HEK293T (cell line): ENCODE data around the gene FXYD6.
A peak's percentile ranks its signal among the peaks of the same experiment; 100 is the strongest.

ENCODE experiments used
- CTCF ChIA-PET: fragments of 350-600 bp; formaldehyde crosslinking; extraction: SDS; loops from one replicate; lab custom pipeline; 2021; ENCODE audit warnings: antibody characterized with exemption, inconsistent platforms; lab: Yijun Ruan, JAX
- POLR2A ChIA-PET: fragments of 350-600 bp; formaldehyde crosslinking; extraction: SDS; loops from one replicate; lab custom pipeline; 2020; ENCODE audit warnings: antibody characterized with exemption, inconsistent platforms; lab: Yijun Ruan, JAX
- DNase-seq: peaks from one replicate; pipeline ENCODE4 v3.0.0; 2012; ENCODE audit warnings: mixed read lengths; ENCODE audit errors: extremely low spot score
- ARNT ChIP-seq: fragments of 450-650 bp; IDR thresholded peaks from 2 replicates; pipeline ENCODE4 v1.6.1; 2017; ENCODE audit warnings: mild to moderate bottlenecking
- BHLHE40 ChIP-seq: fragments of 450-650 bp; IDR thresholded peaks from 2 replicates; pipeline ENCODE4 v1.6.1; 2016; ENCODE audit warnings: mild to moderate bottlenecking, moderate library complexity, borderline replicate concordance
- CTBP1 ChIP-seq: fragments of 450-650 bp; IDR thresholded peaks from 2 replicates; pipeline ENCODE4 v1.6.1; 2016; ENCODE audit warnings: borderline replicate concordance
- ELF4 ChIP-seq: fragments of 450-650 bp; IDR thresholded peaks from 2 replicates; pipeline ENCODE4 v1.6.1; 2017; ENCODE audit warnings: antibody characterized with exemption
- FOXA1 ChIP-seq: fragments of 450-650 bp; IDR thresholded peaks from 2 replicates; pipeline ENCODE4 v1.6.1; 2016; ENCODE audit warnings: mild to moderate bottlenecking
- FOXK2 ChIP-seq: fragments of 450-650 bp; IDR thresholded peaks from 2 replicates; pipeline ENCODE4 v1.6.1; 2016; ENCODE audit warnings: mild to moderate bottlenecking
- FOXM1 ChIP-seq: fragments of 450-650 bp; IDR thresholded peaks from 2 replicates; pipeline ENCODE4 v1.6.1; 2017; ENCODE audit warnings: mild to moderate bottlenecking, borderline replicate concordance
- HDGF ChIP-seq: fragments of 450-650 bp; IDR thresholded peaks from 2 replicates; pipeline ENCODE4 v1.6.1; 2017; ENCODE audit warnings: antibody characterized with exemption, borderline replicate concordance
- L3MBTL2 ChIP-seq: fragments of 450-650 bp; conservative IDR thresholded peaks from 2 replicates; pipeline ENCODE4 v1.6.1; 2016; ENCODE audit warnings: mild to moderate bottlenecking
- LEF1 ChIP-seq: fragments of 450-650 bp; IDR thresholded peaks from 2 replicates; pipeline ENCODE4 v1.6.1; 2017; ENCODE audit warnings: mild to moderate bottlenecking, borderline replicate concordance
- NFRKB ChIP-seq: fragments of 450-650 bp; IDR thresholded peaks from 2 replicates; pipeline ENCODE4 v1.6.1; 2016; ENCODE audit warnings: mild to moderate bottlenecking, moderate library complexity
- PKNOX1 ChIP-seq: fragments of 450-650 bp; IDR thresholded peaks from 2 replicates; pipeline ENCODE4 v1.6.1; 2016
- SP1 ChIP-seq: fragments of 450-650 bp; IDR thresholded peaks from 2 replicates; pipeline ENCODE4 v1.6.1; 2017
- SUZ12 ChIP-seq: fragments of 450-650 bp; IDR thresholded peaks from 2 replicates; pipeline ENCODE4 v1.6.1; 2016; ENCODE audit warnings: mild to moderate bottlenecking
- TARDBP ChIP-seq: fragments of 450-650 bp; IDR thresholded peaks from 2 replicates; pipeline ENCODE4 v1.6.1; 2016
- ZNF384 ChIP-seq: fragments of 450-650 bp; IDR thresholded peaks from 2 replicates; pipeline ENCODE4 v1.6.1; 2016

Gene FXYD6

GRCh38 chr11:117824571-117825537 lies 51.6 kb downstream of the FXYD6 start, which contains the start of gene FXYD2:
FXYD2 (minus strand) TSS chr11:117824744; CDS start chr11:117824678, 66 bp downstream.
- TF ChIP-seq HDGF (no peak), SP1 (no peak), ARNT (no peak), ZNF384 (no peak), SUZ12 (no peak), FOXA1 (no peak), TARDBP (no peak), CTBP1 (no peak), L3MBTL2 (no peak)
- POLR2A ChIA-PET = no interaction called here
- DNase-seq = no peak
- CTCF ChIA-PET = interaction anchor here (1.0 to 2.3 kb wide), 2 partner anchors 122 to 228 kb away, joined by 3 to 17 read pairs; no protein-coding TSS in a partner anchor

- ChIA-PET POLR2A (no interaction called here), CTCF (interaction anchor here (1.0 to 2.3 kb wide), 4 partner anchors 80 to 229 kb away, joined by 3 to 17 read pairs (median 6); no protein-coding TSS in a partner anchor)
- DNase-seq = no peak
- TF ChIP-seq NFRKB (no peak), ARNT (no peak), ELF4 (no peak), FOXK2 (no peak), FOXM1 (no peak), HDGF (no peak), ZNF384 (no peak)
Measured at GRCh38 chr11:117823946-117824420, 52.5 kb downstream of the FXYD6 start.

- POLR2A ChIA-PET = no interaction called here
- CTCF ChIA-PET = interaction anchor here (1.0 to 2.3 kb wide), 3 partner anchors 81 to 124 kb away, joined by 3 to 17 read pairs (median 8); no protein-coding TSS in a partner anchor
- no peak for DNase-seq
- TF ChIP-seq NFRKB (no peak), SUZ12 (no peak), SP1 (no peak), L3MBTL2 (no peak), ARNT (no peak), BHLHE40 (no peak), CTBP1 (no peak), FOXA1 (no peak), PKNOX1 (no peak), ELF4 (no peak), ZNF384 (no peak), TARDBP (no peak), FOXM1 (no peak), LEF1 (no peak), HDGF (no peak), FOXK2 (no peak)
Measured at GRCh38 chr11:117823294-117823945, 53.0 kb downstream of the FXYD6 start.

GRCh38 chr11:117822074-117823033 lies 54.1 kb downstream of the FXYD6 start:
- POLR2A ChIA-PET = no interaction called here

More at GRCh38 chr11:117822074-117823033, 54.1 kb downstream of the FXYD6 start:
- CTCF ChIA-PET = interaction anchor here (1.5 to 2.3 kb wide), 3 partner anchors 82 to 125 kb away, joined by 8 to 17 read pairs (median 11); no protein-coding TSS in a partner anchor
- peak; percentile 55 for DNase-seq
- TF ChIP-seq FOXK2 (no peak), NFRKB (no peak), SUZ12 (no peak), HDGF (no peak), FOXA1 (no peak), ARNT (no peak), L3MBTL2 (no peak), FOXM1 (no peak), SP1 (no peak), ZNF384 (no peak), LEF1 (no peak), TARDBP (no peak), BHLHE40 (no peak), PKNOX1 (no peak), CTBP1 (no peak), ELF4 (no peak)
